Hepatocyte (in vitro differentiated cells): Measurements from ENCODE around the gene CEACAM16. TPM values are rescaled to one million over a fixed set of nuclear protein-coding genes. Genes with fewer than 3 reads are reported as not detected.

Experiments
- DNase-seq: peaks from one replicate; pipeline ENCODE4 v3.0.0-alpha.2; 2016; ENCODE audit warnings: low spot score
- H2AFZ ChIP-seq: fragments of 200-600 bp; sonication (generic); 2 replicates; pipeline ENCODE4 v1.6.0; 2016; ENCODE audit warnings: antibody characterized with exemption, mild to moderate bottlenecking
- H3K27ac ChIP-seq: fragments of 200-600 bp; sonication (generic); 2 replicates; pipeline ENCODE4 v1.5.1; 2016; ENCODE audit warnings: mild to moderate bottlenecking
- H3K27me3 ChIP-seq: fragments of 200-600 bp; sonication (generic); 2 replicates; pipeline ENCODE4 v1.6.1; 2016
- H3K36me3 ChIP-seq: fragments of 200-600 bp; sonication (generic); replicated peaks from 2 replicates; pipeline ENCODE4 v1.5.1; 2016; ENCODE audit warnings: low read depth; ENCODE audit not compliant: insufficient read depth
- H3K4me1 ChIP-seq: fragments of 200-600 bp; sonication (generic); 2 replicates; pipeline ENCODE4 v1.5.1; 2016; ENCODE audit warnings: mild to moderate bottlenecking, moderate library complexity; ENCODE audit not compliant: insufficient read depth
- H3K4me2 ChIP-seq: fragments of 200-600 bp; sonication (generic); 2 replicates; pipeline ENCODE4 v1.6.0; 2016
- H3K4me3 ChIP-seq: fragments of 200-600 bp; sonication (generic); 2 replicates; pipeline ENCODE4 v1.5.1; 2016; ENCODE audit warnings: mild to moderate bottlenecking
- H3K79me2 ChIP-seq: fragments of 200-600 bp; sonication (generic); 2 replicates; pipeline ENCODE4 v1.6.0; 2017; ENCODE audit warnings: mild to moderate bottlenecking
- H3K9me2 ChIP-seq: fragments of 200-600 bp; sonication (generic); replicated peaks from 2 replicates; pipeline ENCODE4 v1.6.0; 2017; ENCODE audit warnings: mild to moderate bottlenecking; ENCODE audit not compliant: insufficient read depth
- H3K9me3 ChIP-seq: fragments of 200-600 bp; sonication (generic); 2 replicates; pipeline ENCODE4 v1.5.1; 2016; ENCODE audit warnings: low read depth, mild to moderate bottlenecking
- H4K20me1 ChIP-seq: fragments of 200-600 bp; sonication (generic); 2 replicates; pipeline ENCODE4 v1.6.0; 2016; ENCODE audit warnings: mild to moderate bottlenecking; ENCODE audit not compliant: insufficient read depth, poor library complexity, severe bottlenecking
- CTCF ChIP-seq: fragments of 200-600 bp; sonication (generic); IDR thresholded peaks from 2 replicates; pipeline ENCODE4 v1.5.1; 2016; ENCODE audit warnings: antibody characterized with exemption, mild to moderate bottlenecking; ENCODE audit not compliant: poor library complexity
- EZH2 ChIP-seq: fragments of 200-600 bp; sonication (generic); IDR thresholded peaks from 2 replicates; pipeline ENCODE4 v1.6.1; 2016; ENCODE audit warnings: antibody characterized with exemption, mild to moderate bottlenecking, borderline replicate concordance
- EZH2phosphoT487 ChIP-seq: fragments of 200-600 bp; sonication (generic); IDR thresholded peaks from one replicate; pipeline ENCODE4 v1.6.1; 2018; ENCODE audit warnings: antibody characterized with exemption, mild to moderate bottlenecking, low read depth, moderate library complexity; ENCODE audit not compliant: unreplicated experiment, severe bottlenecking
- WGBS: methylation state at CpG from one replicate; pipeline ENCODE4 v1.1.6; 2016; ENCODE audit warnings: low lambda C conversion rate; ENCODE audit errors: missing lambda C conversion rate; 5-methylcytosine and 5-hydroxymethylcytosine counted together
- polyA plus RNA-seq: library from polyadenylated mRNA; unstranded; fragments of >200 nt; fragmentation: Nextera tagmentation; extraction: Ambion mirVana; gene quantifications from 2 replicates; pipeline ENCODE4 v1.2.1, GENCODE V29; 2016
- total RNA-seq: library from RNA; depleted of rRNA; stranded (reverse); fragments of >200 nt; gene quantifications from 2 replicates; pipeline ENCODE4 v1.2.3, GENCODE V29; 2014

The CEACAM16 gene
- total and polyA plus RNA-seq, 2 experiments from 2014 or later = 0.73 TPM; not detected in 1

- Histone ChIP-seq H3K27me3 (no peaks in the 10 kb centered on the region), H3K4me1 (peaks cover 23% of the 10 kb centered on the region), H3K4me2 (peak overlapping the region; percentile 68), H3K79me2 (peaks cover 8% of the 10 kb centered on the region), H3K9me2 (no peaks in the 10 kb centered on the region), H3K9me3 (no peaks in the 10 kb centered on the region), H4K20me1 (no peaks in the 10 kb centered on the region), H3K27ac (peak overlapping the region; percentile 96), H3K4me3 (no peak overlapping the region), H3K36me3 (no peaks in the 10 kb centered on the region), H2AFZ (no peak overlapping the region)
- peak; percentile 88 for DNase-seq
- WGBS = 17% methylated on average over 7 of the region's 7 CpGs
- TF ChIP-seq EZH2phosphoT487 (no peak), CTCF (peak; percentile 98), EZH2 (no peak)
These were observed 25.0 kb downstream of the CEACAM16 start for GRCh38 chr19:44723952-44724319.

- 44% methylated on average over 17 of the region's 18 CpGs for WGBS
- Histone ChIP-seq H3K4me3 (no peak overlapping the region), H4K20me1 (no peaks in the 10 kb centered on the region), H3K36me3 (no peaks in the 10 kb centered on the region), H3K4me2 (peak overlapping the region; percentile 68), H3K79me2 (peaks cover 8% of the 10 kb centered on the region), H3K27me3 (no peaks in the 10 kb centered on the region), H3K9me3 (no peaks in the 10 kb centered on the region), H3K9me2 (no peaks in the 10 kb centered on the region), H3K4me1 (peaks cover 16% of the 10 kb centered on the region), H3K27ac (peak overlapping the region; percentile 96), H2AFZ (no peak overlapping the region)
- no peak for TF ChIP-seq EZH2
- no peak for TF ChIP-seq EZH2phosphoT487
- TF ChIP-seq CTCF = no peak
- peak; percentile 88 for DNase-seq
These were observed 26.3 kb downstream of the CEACAM16 start for GRCh38 chr19:44725251-44725650.

- 87% methylated on average over 5 of the region's 5 CpGs for WGBS
- H3K4me3 ChIP-seq = no peak overlapping the region
- peak overlapping the region; percentile 94 for H3K27ac ChIP-seq
These were observed 26.7 kb downstream of the CEACAM16 start for GRCh38 chr19:44725684-44726083.

More at GRCh38 chr19:44725684-44726083, 26.7 kb downstream of the CEACAM16 start:
- no peaks in the 10 kb centered on the region for H3K27me3 ChIP-seq
- no peaks in the 10 kb centered on the region for H3K36me3 ChIP-seq
- TF ChIP-seq EZH2phosphoT487 = no peak
- TF ChIP-seq EZH2 = no peak
- TF ChIP-seq CTCF = no peak
- no peak for DNase-seq
- H3K4me2 ChIP-seq = peak overlapping the region; percentile 61
- no peaks in the 10 kb centered on the region for H4K20me1 ChIP-seq
- H3K79me2 ChIP-seq = peaks cover 5% of the 10 kb centered on the region
- no peaks in the 10 kb centered on the region for H3K9me2 ChIP-seq
- H2AFZ ChIP-seq = no peak overlapping the region
- no peaks in the 10 kb centered on the region for H3K9me3 ChIP-seq
- peaks cover 16% of the 10 kb centered on the region for H3K4me1 ChIP-seq
